ENCODE measurements around the gene SMPDL3A. TPM values are rescaled to one million over a fixed set of nuclear protein-coding genes. Genes with fewer than 3 reads are reported as not detected.

The SMPDL3A gene
- polyA plus RNA-seq, 2 of the 4 experiments (the other 2 are of a cell fraction) = 2.0 to 3.3 TPM

DNA sequence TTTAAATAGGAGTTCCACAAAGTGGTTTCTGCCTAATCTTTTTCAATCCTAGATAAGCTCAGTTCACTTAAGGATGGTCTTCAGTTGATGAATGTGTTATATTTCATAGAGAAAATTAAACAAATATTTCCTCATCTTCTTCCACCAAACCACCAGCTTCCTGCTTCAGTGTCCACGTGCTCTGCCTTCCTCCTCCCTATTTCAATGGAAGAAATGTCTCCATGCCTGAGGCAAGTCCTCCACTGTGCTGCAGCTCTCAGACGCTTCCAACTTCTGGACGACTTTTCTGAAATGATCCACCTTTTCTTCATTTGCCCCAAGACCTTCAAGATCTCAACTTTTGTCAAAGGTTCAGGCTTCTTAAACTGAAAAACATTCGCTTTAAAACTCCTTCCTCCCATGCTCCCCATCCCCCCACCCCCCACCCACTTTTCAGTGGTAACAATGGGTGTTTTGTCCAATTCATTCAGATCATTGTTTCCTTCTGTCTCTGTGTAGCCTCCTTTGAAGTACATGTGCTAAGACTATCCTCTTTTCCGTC, 34.8 kb upstream of the SMPDL3A start:
- DNase-seq (ENCODE audit: low read depth in 1 of 2, low spot score in 1 of 2) (no peak), ATAC-seq (no peak), FAIRE-seq (no peak)
- WGBS (ENCODE audit: missing lambda C conversion rate) = 56% methylated on average over 5 of the region's 5 CpGs
- ChIA-PET POLR2A (no interaction called here), CTCF (interaction anchor here (0.9 to 1.7 kb wide), 2 partner anchors 10 to 34 kb away, joined by 3 to 5 read pairs; partner anchors contain the start of gene SMPDL3A)
- Histone ChIP-seq H3K4me3 (no peak overlapping the region), H3K9me3 (no peaks in the 10 kb centered on the region), H3K27ac (no peak overlapping the region), H3K4me1 (no peaks in the 10 kb centered on the region), H3K4me2 (0 out of 3 replicates have a peak overlapping the region, but pooled peaks have one; percentile 10)
- TF ChIP-seq EHF (CRISPR knock-in tag; IDR thresholded peaks at IDR 0.05) (no peak), KDM5A (IDR thresholded peaks at IDR 0.05) (no peak), NPAS2 (CRISPR knock-in tag; IDR thresholded peaks at IDR 0.05; ENCODE audit: borderline replicate concordance) (no peak), NR3C1 (IDR thresholded peaks at IDR 0.05) (no peak), TFCP2L1 (CRISPR knock-in tag; IDR thresholded peaks at IDR 0.05) (no peak), RCOR1 (IDR thresholded peaks at IDR 0.05; ENCODE audit: low read depth, low read length) (no peak), ESRRA (IDR thresholded peaks at IDR 0.05; ENCODE audit: borderline replicate concordance, low read length) (no peak), CBX2 (IDR thresholded peaks at IDR 0.05; ENCODE audit: borderline replicate concordance, low read depth) (no peak), POLR2AphosphoS2 (conservative IDR thresholded peaks at IDR 0.05; ENCODE audit: low read length) (no peak), FOSL2 (IDR thresholded peaks at IDR 0.05) (no peak), FOSL2 (CRISPR knock-in tag; IDR thresholded peaks at IDR 0.05) (no peak), HOXB5 (CRISPR knock-in tag; IDR thresholded peaks at IDR 0.05) (no peak), HEYL (CRISPR knock-in tag; IDR thresholded peaks at IDR 0.05) (no peak), FOXS1 (CRISPR knock-in tag; IDR thresholded peaks at IDR 0.05) (no peak), RNF2 (IDR thresholded peaks at IDR 0.05; ENCODE audit: borderline replicate concordance, low read depth) (no peak), RAD21 (conservative IDR thresholded peaks at IDR 0.05 in 1 of 2, IDR thresholded peaks at IDR 0.05 in 1 of 2) (no peak), ZNF302 (CRISPR knock-in tag; IDR thresholded peaks at IDR 0.05) (no peak), EP300 (IDR thresholded peaks at IDR 0.05) (no peak), CHD4 (IDR thresholded peaks at IDR 0.05; ENCODE audit: borderline replicate concordance) (no peak)
- TF ChIP-seq, protein P1, sequence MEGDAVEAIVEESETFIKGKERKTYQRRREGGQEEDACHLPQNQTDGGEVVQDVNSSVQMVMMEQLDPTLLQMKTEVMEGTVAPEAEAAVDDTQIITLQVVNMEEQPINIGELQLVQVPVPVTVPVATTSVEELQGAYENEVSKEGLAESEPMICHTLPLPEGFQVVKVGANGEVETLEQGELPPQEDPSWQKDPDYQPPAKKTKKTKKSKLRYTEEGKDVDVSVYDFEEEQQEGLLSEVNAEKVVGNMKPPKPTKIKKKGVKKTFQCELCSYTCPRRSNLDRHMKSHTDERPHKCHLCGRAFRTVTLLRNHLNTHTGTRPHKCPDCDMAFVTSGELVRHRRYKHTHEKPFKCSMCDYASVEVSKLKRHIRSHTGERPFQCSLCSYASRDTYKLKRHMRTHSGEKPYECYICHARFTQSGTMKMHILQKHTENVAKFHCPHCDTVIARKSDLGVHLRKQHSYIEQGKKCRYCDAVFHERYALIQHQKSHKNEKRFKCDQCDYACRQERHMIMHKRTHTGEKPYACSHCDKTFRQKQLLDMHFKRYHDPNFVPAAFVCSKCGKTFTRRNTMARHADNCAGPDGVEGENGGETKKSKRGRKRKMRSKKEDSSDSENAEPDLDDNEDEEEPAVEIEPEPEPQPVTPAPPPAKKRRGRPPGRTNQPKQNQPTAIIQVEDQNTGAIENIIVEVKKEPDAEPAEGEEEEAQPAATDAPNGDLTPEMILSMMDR (IDR thresholded peaks at IDR 0.05) = no peak
- TF ChIP-seq, protein P2, sequence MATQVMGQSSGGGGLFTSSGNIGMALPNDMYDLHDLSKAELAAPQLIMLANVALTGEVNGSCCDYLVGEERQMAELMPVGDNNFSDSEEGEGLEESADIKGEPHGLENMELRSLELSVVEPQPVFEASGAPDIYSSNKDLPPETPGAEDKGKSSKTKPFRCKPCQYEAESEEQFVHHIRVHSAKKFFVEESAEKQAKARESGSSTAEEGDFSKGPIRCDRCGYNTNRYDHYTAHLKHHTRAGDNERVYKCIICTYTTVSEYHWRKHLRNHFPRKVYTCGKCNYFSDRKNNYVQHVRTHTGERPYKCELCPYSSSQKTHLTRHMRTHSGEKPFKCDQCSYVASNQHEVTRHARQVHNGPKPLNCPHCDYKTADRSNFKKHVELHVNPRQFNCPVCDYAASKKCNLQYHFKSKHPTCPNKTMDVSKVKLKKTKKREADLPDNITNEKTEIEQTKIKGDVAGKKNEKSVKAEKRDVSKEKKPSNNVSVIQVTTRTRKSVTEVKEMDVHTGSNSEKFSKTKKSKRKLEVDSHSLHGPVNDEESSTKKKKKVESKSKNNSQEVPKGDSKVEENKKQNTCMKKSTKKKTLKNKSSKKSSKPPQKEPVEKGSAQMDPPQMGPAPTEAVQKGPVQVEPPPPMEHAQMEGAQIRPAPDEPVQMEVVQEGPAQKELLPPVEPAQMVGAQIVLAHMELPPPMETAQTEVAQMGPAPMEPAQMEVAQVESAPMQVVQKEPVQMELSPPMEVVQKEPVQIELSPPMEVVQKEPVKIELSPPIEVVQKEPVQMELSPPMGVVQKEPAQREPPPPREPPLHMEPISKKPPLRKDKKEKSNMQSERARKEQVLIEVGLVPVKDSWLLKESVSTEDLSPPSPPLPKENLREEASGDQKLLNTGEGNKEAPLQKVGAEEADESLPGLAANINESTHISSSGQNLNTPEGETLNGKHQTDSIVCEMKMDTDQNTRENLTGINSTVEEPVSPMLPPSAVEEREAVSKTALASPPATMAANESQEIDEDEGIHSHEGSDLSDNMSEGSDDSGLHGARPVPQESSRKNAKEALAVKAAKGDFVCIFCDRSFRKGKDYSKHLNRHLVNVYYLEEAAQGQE (IDR thresholded peaks at IDR 0.05) = no peak

DNA sequence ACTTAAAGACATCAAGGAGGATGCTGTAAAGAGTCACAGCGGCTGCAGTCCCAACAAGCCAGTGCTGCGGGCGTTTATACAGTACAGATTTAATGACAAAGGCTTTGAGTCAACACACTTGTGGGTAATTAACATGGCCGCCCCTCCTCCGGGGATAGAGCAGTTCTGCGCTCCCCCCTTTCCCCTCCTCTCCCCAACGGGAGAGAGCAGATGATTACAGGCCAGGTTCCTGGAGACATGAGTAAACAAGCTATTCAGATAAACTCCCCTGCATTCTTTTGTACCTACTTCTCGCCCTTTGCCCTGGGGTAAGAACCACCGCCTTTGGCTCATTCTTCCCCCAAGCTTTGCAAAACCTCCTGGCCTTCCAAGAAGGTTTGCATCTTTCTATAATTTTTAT, 33.2 kb upstream of the SMPDL3A start:
- no peak for DNase-seq (ENCODE audit: low read depth in 1 of 2, low spot score in 1 of 2)
- Histone ChIP-seq H3K27ac (no peak overlapping the region), H3K4me2 (no peak overlapping the region), H3K9me3 (no peaks in the 10 kb centered on the region), H3K4me3 (no peak overlapping the region), H3K4me1 (no peaks in the 10 kb centered on the region)
- POLR2A ChIA-PET = no interaction called here
- WGBS (ENCODE audit: missing lambda C conversion rate) = 63% methylated on average over 9 of the region's 9 CpGs
- no peak for TF ChIP-seq RAD21 (conservative IDR thresholded peaks at IDR 0.05 in 1 of 2, IDR thresholded peaks at IDR 0.05 in 1 of 2)
- no peak for TF ChIP-seq FOSB (CRISPR knock-in tag; IDR thresholded peaks at IDR 0.05)
- no peak for TF ChIP-seq RARB (CRISPR knock-in tag; IDR thresholded peaks at IDR 0.05)
- no peak for TF ChIP-seq HDAC2 (IDR thresholded peaks at IDR 0.05)
- TF ChIP-seq, protein P2 (IDR thresholded peaks at IDR 0.05) = no peak
- CTCF ChIA-PET = no interaction called here
- FAIRE-seq = no peak
- ATAC-seq = no peak
